Measurements from ENCODE around the gene SURF1. TPM values are rescaled to one million over a fixed set of nuclear protein-coding genes. Genes with fewer than 3 reads are reported as not detected.

SURF1 gene
- total RNA-seq, 1 experiment from 2014 or later = 28.1 TPM

DNA sequence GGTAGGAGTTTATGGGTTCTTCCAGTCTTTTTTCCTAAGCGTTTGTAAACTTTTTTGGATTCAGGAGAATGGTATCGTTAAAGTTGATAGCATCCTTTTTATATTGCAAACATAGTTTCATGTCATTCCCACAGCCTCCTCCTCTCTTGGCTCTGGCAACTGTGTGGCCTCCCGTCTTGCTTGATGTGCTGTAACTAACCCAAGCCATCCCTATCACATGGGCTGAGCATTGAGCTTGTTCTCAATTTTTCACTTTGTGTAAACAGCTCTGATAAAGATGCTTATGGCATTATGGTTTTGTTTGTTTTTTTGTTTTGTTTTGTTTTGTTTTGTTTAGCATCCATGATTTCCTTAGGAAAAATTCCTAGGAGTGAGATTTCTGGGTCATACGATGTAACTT, 24.4 kb upstream of the SURF1 start:
- Histone ChIP-seq H3K4me1 (ENCODE audit: insufficient read depth, low read length) (peaks cover 7% of the 10 kb centered on the region; the same call in 1 of the 2 replicates), H4K20me1 (ENCODE audit: low read length) (no peaks in the 10 kb centered on the region), H3K4me3 (ENCODE audit: low read length) (no peak overlapping the region), H3K9ac (ENCODE audit: low read length) (no peak overlapping the region), H3K27ac (ENCODE audit: low read length) (no peak overlapping the region), H3K79me2 (ENCODE audit: low read length) (no peaks in the 10 kb centered on the region), H3K9me2 (replicated peaks; ENCODE audit: low read length) (no peaks in the 10 kb centered on the region), H3K36me3 (ENCODE audit: low read depth, low read length) (no peaks in the 10 kb centered on the region), H2AFZ (ENCODE audit: low read length) (no peak overlapping the region), H3F3A (ENCODE audit: low read length, unreplicated experiment) (no peaks in the 10 kb centered on the region), H3K4me2 (ENCODE audit: low read length) (no peak overlapping the region), H3K27me3 (ENCODE audit: low read length) (no peaks in the 10 kb centered on the region), H3K9me3 (ENCODE audit: low read length) (no peaks in the 10 kb centered on the region)
- POLR2A ChIA-PET (ENCODE audit: unreplicated experiment) = no interaction called here
- TF ChIP-seq EZH2 (IDR thresholded peaks at IDR 0.05; ENCODE audit: low read length, unreplicated experiment) (no peak), EZH2phosphoT487 (IDR thresholded peaks at IDR 0.05; ENCODE audit: borderline replicate concordance, low read length) (no peak)
- TF ChIP-seq, protein P1, sequence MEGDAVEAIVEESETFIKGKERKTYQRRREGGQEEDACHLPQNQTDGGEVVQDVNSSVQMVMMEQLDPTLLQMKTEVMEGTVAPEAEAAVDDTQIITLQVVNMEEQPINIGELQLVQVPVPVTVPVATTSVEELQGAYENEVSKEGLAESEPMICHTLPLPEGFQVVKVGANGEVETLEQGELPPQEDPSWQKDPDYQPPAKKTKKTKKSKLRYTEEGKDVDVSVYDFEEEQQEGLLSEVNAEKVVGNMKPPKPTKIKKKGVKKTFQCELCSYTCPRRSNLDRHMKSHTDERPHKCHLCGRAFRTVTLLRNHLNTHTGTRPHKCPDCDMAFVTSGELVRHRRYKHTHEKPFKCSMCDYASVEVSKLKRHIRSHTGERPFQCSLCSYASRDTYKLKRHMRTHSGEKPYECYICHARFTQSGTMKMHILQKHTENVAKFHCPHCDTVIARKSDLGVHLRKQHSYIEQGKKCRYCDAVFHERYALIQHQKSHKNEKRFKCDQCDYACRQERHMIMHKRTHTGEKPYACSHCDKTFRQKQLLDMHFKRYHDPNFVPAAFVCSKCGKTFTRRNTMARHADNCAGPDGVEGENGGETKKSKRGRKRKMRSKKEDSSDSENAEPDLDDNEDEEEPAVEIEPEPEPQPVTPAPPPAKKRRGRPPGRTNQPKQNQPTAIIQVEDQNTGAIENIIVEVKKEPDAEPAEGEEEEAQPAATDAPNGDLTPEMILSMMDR (conservative IDR thresholded peaks at IDR 0.05; ENCODE audit: low read depth, low read length) = no peak
- BruUV-seq (replicated peaks) = no TSS peak
- CTCF ChIA-PET = no interaction called here
- intact Hi-C loops (cut with micrococcal nuclease) = no loop called here
- ATAC-seq (no peak), DNase-seq (no peak)

DNA sequence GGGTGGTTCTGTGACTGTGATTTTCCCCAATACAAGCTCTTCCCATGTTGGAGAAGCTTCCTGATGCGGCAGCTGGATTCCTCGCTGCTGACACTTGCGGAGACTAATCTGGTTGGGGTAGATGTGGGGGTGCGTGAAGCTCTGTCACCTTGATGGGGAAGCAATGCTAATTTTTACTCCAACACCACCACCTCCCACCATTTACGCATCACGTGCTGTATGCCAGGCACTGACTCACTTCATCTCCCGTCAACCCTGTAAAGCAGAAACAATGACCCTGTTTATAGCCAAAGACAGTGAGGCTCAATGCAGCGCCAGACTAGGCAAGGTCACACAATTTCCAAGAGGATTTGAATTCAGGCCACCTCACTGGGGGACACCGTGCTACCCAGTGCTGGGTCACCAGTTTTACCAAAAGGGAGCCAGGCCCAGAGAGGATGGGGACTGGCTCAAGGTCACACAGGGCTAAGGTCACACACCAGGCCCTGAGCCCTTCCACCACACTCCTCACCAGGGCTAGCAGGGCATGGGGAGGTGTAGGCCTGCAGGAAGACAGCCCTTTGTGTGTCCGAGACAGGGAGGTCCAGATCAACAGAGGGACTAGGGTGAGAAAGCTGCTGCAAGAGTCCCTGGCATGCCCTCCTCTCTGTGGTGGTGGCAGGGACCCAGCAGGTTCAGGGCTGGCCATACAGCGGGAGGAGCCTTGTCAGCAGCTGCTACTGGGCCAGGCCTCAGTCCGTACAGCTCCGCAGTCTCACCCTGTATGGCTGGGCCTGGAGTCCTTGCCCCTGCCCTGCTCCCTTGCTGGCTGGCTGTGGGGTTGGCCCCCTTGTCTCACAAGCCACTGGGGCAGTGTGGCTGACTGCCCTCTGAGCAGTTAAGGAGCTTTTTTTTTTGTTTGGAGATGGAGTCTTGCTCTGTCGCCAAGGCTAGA, 23.1 kb upstream of the SURF1 start:
- Histone ChIP-seq H3K79me2 (ENCODE audit: low read length) (peaks cover 13% of the 10 kb centered on the region), H2AFZ (ENCODE audit: low read length) (no peak overlapping the region), H3K9me2 (replicated peaks; ENCODE audit: low read length) (no peaks in the 10 kb centered on the region), H3K4me1 (ENCODE audit: insufficient read depth, low read length) (peaks cover 7% of the 10 kb centered on the region; the same call in 1 of the 2 replicates), H3K4me2 (ENCODE audit: low read length) (no peak overlapping the region), H3K27ac (ENCODE audit: low read length) (no peak overlapping the region), H3K9ac (ENCODE audit: low read length) (no peak overlapping the region), H3K9me3 (ENCODE audit: low read length) (no peaks in the 10 kb centered on the region), H3F3A (ENCODE audit: low read length, unreplicated experiment) (no peaks in the 10 kb centered on the region), H3K4me3 (ENCODE audit: low read length) (no peak overlapping the region), H3K27me3 (ENCODE audit: low read length) (no peaks in the 10 kb centered on the region), H4K20me1 (ENCODE audit: low read length) (0 out of 2 replicates have a peak, but pooled peaks cover 3% of the 10 kb centered on the region), H3K36me3 (ENCODE audit: low read depth, low read length) (no peaks in the 10 kb centered on the region)
- ATAC-seq (no peak), DNase-seq (no peak)
- TF ChIP-seq EZH2 (IDR thresholded peaks at IDR 0.05; ENCODE audit: low read length, unreplicated experiment) (no peak), EZH2phosphoT487 (IDR thresholded peaks at IDR 0.05; ENCODE audit: borderline replicate concordance, low read length) (no peak)
- TF ChIP-seq, protein P1 (conservative IDR thresholded peaks at IDR 0.05; ENCODE audit: low read depth, low read length) = no peak
- ChIA-PET CTCF (no interaction called here), POLR2A (ENCODE audit: unreplicated experiment) (no interaction called here)
- BruUV-seq (replicated peaks) = no TSS peak
- intact Hi-C loops (cut with micrococcal nuclease) = no loop called here

DNA sequence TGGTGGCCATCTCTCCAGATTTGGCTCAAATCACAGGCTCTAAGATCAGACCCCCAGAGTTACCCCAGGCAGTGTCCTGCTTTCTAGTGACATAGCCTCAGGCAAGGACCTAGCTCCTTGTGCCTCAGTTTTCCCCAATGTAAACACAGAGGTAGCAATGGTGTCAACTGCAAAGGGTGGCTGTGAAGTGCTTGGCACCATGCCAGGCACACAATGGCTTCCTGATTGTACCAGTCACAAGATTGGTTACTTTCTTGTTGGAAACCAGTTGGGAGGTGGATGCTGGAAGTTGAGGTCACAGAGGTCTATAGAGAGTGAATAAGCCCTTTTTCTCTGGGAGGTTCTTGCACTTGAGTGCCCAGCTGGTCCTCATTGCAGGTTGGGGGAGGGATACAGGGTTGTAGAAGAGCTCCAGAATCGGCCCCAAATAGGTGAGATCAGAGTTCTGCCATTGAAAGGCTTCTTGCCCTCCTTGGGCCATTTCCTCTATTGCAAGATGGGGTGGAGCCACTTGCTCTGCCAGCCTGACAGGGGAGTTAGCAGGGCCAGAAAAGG, 22.2 kb upstream of the SURF1 start:
- no peak for ATAC-seq
- H3K9me3 ChIP-seq (ENCODE audit: low read length) = no peaks in the 10 kb centered on the region
- no peaks in the 10 kb centered on the region for H3F3A ChIP-seq (ENCODE audit: low read length, unreplicated experiment)
- H3K9ac ChIP-seq (ENCODE audit: low read length) = no peak overlapping the region
- CTCF ChIA-PET = no interaction called here
- no peak overlapping the region for H3K27ac ChIP-seq (ENCODE audit: low read length)
- H3K4me1 ChIP-seq (ENCODE audit: insufficient read depth, low read length) = peaks cover 7% of the 10 kb centered on the region; the same call in 1 of the 2 replicates
- H3K9me2 ChIP-seq (replicated peaks; ENCODE audit: low read length) = no peaks in the 10 kb centered on the region
- no TSS peak for BruUV-seq (replicated peaks)
- no peak overlapping the region for H3K4me3 ChIP-seq (ENCODE audit: low read length)
- H3K27me3 ChIP-seq (ENCODE audit: low read length) = no peaks in the 10 kb centered on the region
- TF ChIP-seq, protein P1 (conservative IDR thresholded peaks at IDR 0.05; ENCODE audit: low read depth, low read length) = no peak
- no peak for TF ChIP-seq EZH2 (IDR thresholded peaks at IDR 0.05; ENCODE audit: low read length, unreplicated experiment)
- TF ChIP-seq EZH2phosphoT487 (IDR thresholded peaks at IDR 0.05; ENCODE audit: borderline replicate concordance, low read length) = no peak
- H3K4me2 ChIP-seq (ENCODE audit: low read length) = no peak overlapping the region
- H3K36me3 ChIP-seq (ENCODE audit: low read depth, low read length) = no peaks in the 10 kb centered on the region
- 0 out of 2 replicates have a peak, but pooled peaks cover 3% of the 10 kb centered on the region for H4K20me1 ChIP-seq (ENCODE audit: low read length)
- no peak overlapping the region for H2AFZ ChIP-seq (ENCODE audit: low read length)
- peaks cover 22% of the 10 kb centered on the region for H3K79me2 ChIP-seq (ENCODE audit: low read length)
- POLR2A ChIA-PET (ENCODE audit: unreplicated experiment) = no interaction called here
- intact Hi-C loops (cut with micrococcal nuclease) = no loop called here
- DNase-seq = no peak
